K562 (cell line): ENCODE measurements around the gene AGXT.

Source experiments
- BRCA1 ChIP-seq, 2 experiments: fragments of 450-650 bp in 1 of 2; sonication (generic) in 1 of 2; formaldehyde crosslinking in 1 of 2; IDR thresholded peaks; 2 replicates each; pipeline versions ENCODE4 v1.5.0 to v1.6.1; 2017 to 2020; ENCODE audit warnings: mild to moderate bottlenecking in 1 of 2, missing genetic modification reagents in 1 of 2
- FIP1L1 ChIP-seq: fragments of 200-400 bp; formaldehyde crosslinking; IDR thresholded peaks from 2 replicates; pipeline ENCODE4 v1.6.1; 2018; ENCODE audit warnings: mild to moderate bottlenecking, low read depth, low read length; ENCODE audit not compliant: poor library complexity, severe bottlenecking
- FOXA1 ChIP-seq: fragments of 450-650 bp; IDR thresholded peaks from 2 replicates; pipeline ENCODE4 v1.6.1; 2016; ENCODE audit warnings: mild to moderate bottlenecking, borderline replicate concordance
- PCBP1 ChIP-seq: fragments of 200-400 bp; formaldehyde crosslinking; IDR thresholded peaks from 2 replicates; pipeline ENCODE4 v1.6.1; 2018; ENCODE audit warnings: mild to moderate bottlenecking, low read depth, low read length; ENCODE audit not compliant: poor library complexity, severe bottlenecking
- PHF20 ChIP-seq: fragments of 450-650 bp; IDR thresholded peaks from 2 replicates; pipeline ENCODE4 v1.6.1; 2018; ENCODE audit not compliant: partially characterized antibody
- PHF21A ChIP-seq: fragments of 450-650 bp; IDR thresholded peaks from 2 replicates; pipeline ENCODE4 v1.6.1; 2017; ENCODE audit warnings: low read depth, borderline replicate concordance
- TARDBP ChIP-seq: fragments of 450-650 bp; IDR thresholded peaks from 2 replicates; pipeline ENCODE4 v1.6.1; 2016
- ZNF644 ChIP-seq: fragments of 200-800 bp; sonication (Bioruptor generic); IDR thresholded peaks from 2 replicates; pipeline ENCODE4 v1.6.1; 2016; ENCODE audit warnings: low read depth, missing genetic modification characterization, missing compliant biosample characterization
- TF ChIP-seq, protein P1 (sequence below), 2 experiments: fragments of 450-650 bp in 1 of 2; sonication (generic) in 1 of 2; formaldehyde crosslinking in 1 of 2; IDR thresholded peaks; 2 replicates each; pipeline versions ENCODE4 v1.7.1 to v1.9.0; 2016 to 2022; ENCODE audit warnings: inconsistent platforms in 1 of 2, mild to moderate bottlenecking in 1 of 2, missing genetic modification reagents in 1 of 2

DNA sequence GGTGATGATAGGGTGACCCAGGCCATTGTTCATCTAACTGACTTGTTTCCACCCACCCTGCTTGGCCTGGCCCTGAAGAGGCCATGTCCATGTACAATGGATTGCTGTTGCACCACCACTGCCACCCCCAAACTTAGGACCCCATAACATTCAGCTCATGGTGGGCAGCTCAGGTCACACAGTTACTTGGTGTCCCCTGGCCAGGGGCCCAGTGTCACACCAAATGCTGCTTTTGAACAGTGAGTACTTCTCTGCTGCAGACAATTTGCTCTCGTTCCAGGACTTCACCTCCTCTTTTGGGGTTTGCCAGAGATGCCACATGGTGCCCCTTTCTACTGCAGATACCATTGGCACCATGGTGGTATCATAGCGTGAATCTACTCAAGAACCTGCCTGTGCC is 15.6 kb downstream of the AGXT start:
- TF ChIP-seq PHF21A = no peak
- TF ChIP-seq, protein P1, sequence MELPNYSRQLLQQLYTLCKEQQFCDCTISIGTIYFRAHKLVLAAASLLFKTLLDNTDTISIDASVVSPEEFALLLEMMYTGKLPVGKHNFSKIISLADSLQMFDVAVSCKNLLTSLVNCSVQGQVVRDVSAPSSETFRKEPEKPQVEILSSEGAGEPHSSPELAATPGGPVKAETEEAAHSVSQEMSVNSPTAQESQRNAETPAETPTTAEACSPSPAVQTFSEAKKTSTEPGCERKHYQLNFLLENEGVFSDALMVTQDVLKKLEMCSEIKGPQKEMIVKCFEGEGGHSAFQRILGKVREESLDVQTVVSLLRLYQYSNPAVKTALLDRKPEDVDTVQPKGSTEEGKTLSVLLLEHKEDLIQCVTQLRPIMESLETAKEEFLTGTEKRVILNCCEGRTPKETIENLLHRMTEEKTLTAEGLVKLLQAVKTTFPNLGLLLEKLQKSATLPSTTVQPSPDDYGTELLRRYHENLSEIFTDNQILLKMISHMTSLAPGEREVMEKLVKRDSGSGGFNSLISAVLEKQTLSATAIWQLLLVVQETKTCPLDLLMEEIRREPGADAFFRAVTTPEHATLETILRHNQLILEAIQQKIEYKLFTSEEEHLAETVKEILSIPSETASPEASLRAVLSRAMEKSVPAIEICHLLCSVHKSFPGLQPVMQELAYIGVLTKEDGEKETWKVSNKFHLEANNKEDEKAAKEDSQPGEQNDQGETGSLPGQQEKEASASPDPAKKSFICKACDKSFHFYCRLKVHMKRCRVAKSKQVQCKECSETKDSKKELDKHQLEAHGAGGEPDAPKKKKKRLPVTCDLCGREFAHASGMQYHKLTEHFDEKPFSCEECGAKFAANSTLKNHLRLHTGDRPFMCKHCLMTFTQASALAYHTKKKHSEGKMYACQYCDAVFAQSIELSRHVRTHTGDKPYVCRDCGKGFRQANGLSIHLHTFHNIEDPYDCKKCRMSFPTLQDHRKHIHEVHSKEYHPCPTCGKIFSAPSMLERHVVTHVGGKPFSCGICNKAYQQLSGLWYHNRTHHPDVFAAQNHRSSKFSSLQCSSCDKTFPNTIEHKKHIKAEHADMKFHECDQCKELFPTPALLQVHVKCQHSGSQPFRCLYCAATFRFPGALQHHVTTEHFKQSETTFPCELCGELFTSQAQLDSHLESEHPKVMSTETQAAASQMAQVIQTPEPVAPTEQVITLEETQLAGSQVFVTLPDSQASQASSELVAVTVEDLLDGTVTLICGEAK (IDR thresholded peaks at IDR 0.05) = no peak
- TF ChIP-seq, protein P1 (CRISPR knock-in tag; IDR thresholded peaks at IDR 0.05) = no peak
- no peak for TF ChIP-seq PCBP1
- no peak for TF ChIP-seq FOXA1
- no peak for TF ChIP-seq BRCA1 (IDR thresholded peaks at IDR 0.05)
- TF ChIP-seq BRCA1 (CRISPR knock-in tag; IDR thresholded peaks at IDR 0.05) = no peak
- no peak for TF ChIP-seq TARDBP
- TF ChIP-seq PHF20 = no peak
- no peak for TF ChIP-seq FIP1L1
- TF ChIP-seq ZNF644 (tag) = no peak
